ENCODE results near the gene ZSCAN16. TPM values are rescaled to one million over a fixed set of nuclear protein-coding genes. Genes with fewer than 3 reads are reported as not detected.

ZSCAN16 gene
- total RNA-seq, 1 donor from 2014 or later = 10.5 TPM

DNA sequence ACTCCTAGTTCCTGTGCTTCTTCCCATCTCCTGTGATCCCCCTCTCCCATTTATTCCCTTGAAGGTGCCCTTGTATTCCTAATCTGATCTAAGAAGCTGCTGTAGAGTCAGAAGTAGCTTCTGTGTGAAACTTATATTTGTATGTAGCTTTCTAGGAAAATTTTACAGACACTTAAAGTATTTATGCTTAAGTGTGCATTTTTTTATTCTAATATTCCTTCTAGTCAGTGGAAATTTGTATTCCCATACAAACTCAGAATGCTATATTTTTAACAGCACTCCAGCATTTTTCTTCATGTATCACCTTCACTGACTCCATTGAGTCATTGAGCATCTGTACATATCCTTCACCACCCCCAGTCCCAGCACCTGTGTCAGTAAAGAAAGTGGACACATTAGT lies 29.9 kb downstream of the ZSCAN16 start:
- no peak for DNase-seq (ENCODE audit: low read depth)
- H3K4me3 ChIP-seq (ENCODE audit: low read depth, low read length) = no peak overlapping the region
- TF ChIP-seq, protein P1, sequence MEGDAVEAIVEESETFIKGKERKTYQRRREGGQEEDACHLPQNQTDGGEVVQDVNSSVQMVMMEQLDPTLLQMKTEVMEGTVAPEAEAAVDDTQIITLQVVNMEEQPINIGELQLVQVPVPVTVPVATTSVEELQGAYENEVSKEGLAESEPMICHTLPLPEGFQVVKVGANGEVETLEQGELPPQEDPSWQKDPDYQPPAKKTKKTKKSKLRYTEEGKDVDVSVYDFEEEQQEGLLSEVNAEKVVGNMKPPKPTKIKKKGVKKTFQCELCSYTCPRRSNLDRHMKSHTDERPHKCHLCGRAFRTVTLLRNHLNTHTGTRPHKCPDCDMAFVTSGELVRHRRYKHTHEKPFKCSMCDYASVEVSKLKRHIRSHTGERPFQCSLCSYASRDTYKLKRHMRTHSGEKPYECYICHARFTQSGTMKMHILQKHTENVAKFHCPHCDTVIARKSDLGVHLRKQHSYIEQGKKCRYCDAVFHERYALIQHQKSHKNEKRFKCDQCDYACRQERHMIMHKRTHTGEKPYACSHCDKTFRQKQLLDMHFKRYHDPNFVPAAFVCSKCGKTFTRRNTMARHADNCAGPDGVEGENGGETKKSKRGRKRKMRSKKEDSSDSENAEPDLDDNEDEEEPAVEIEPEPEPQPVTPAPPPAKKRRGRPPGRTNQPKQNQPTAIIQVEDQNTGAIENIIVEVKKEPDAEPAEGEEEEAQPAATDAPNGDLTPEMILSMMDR (IDR thresholded peaks at IDR 0.05; ENCODE audit: insufficient read depth, low read length, poor library complexity, severe bottlenecking) = no peak
- H3K36me3 ChIP-seq (ENCODE audit: control insufficient read depth, insufficient read depth, low read length) = peaks cover 6% of the 10 kb centered on the region
- H3K27me3 ChIP-seq (ENCODE audit: control insufficient read depth, insufficient read depth, low read length) = no peaks in the 10 kb centered on the region

DNA sequence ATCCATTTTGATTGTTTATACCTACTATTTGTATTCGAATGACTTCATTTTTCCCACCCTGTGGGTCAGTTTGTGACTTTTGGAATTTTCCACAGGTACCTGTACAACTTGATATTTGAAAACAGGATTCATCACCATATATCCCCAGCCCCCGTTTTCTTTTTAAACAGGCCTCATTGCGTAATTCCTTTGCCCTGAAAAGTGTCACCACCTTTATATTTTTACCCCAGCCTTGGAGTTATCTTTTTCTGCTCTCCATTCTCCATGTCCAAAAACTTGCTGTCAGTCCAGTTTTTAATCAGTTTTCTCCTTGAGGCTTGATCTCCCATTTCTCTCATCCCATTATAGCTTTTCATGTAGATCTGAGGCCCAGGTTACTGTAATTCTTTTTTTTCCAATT lies 33.9 kb downstream of the ZSCAN16 start:
- Histone ChIP-seq H3K36me3 (ENCODE audit: control insufficient read depth, insufficient read depth, low read length) (peaks cover under 1% of the 10 kb centered on the region), H3K27me3 (ENCODE audit: control insufficient read depth, insufficient read depth, low read length) (no peaks in the 10 kb centered on the region), H3K4me3 (ENCODE audit: low read depth, low read length) (no peak overlapping the region)
- DNase-seq (ENCODE audit: low read depth) = no peak
- TF ChIP-seq, protein P1 (IDR thresholded peaks at IDR 0.05; ENCODE audit: insufficient read depth, low read length, poor library complexity, severe bottlenecking) = no peak

DNA sequence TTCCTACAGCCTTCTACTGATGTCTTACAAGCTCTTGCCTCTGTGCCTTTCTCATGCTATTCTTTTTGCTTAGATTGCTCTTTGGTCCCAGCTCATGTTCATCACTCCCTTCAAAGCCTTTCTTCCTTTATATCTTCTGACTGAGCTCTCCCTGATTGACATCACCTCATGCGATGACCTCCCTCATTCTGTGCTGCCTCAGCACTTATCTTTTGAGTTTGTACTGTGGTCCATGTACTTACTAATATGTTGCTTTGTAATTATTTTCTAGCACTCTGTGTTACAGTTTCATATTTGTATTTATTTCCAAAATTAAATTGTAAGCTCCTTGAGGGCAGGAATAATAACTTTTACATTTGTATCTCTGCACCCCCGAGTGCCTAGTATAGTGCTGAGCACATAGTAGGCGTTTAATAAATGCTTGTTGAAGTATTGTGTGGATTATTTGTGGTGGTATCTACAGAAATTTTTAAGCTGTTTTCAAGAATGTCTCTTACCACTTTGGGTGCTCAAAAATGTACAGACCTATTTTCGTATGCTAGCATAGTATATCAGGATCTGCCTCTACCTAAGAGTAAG lies 34.7 kb downstream of the ZSCAN16 start:
- Histone ChIP-seq H3K27me3 (ENCODE audit: control insufficient read depth, insufficient read depth, low read length) (no peaks in the 10 kb centered on the region), H3K36me3 (ENCODE audit: control insufficient read depth, insufficient read depth, low read length) (no peaks in the 10 kb centered on the region), H3K4me3 (ENCODE audit: low read depth, low read length) (no peak overlapping the region)
- DNase-seq (ENCODE audit: low read depth) = no peak
- TF ChIP-seq, protein P1 (IDR thresholded peaks at IDR 0.05; ENCODE audit: insufficient read depth, low read length, poor library complexity, severe bottlenecking) = no peak

DNA sequence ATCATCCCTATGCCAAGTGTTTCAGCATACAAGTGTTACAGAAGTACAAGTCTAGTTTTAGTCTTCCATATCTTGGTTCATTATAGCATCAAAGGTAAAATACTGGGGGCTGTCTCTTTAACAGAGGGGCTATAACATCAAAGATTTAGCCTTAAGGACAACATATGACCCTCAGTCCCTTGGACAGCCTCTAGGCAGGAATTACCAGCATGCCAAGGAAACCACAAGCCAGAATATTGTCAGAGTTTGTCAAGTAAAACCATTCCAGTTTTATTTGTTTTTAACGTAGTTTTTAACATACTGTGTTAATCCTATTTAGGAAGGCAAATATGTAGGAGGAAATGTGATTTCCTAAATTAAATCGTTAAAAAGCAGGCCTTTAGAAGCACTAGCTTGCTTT lies 35.8 kb downstream of the ZSCAN16 start:
- no peaks in the 10 kb centered on the region for H3K36me3 ChIP-seq (ENCODE audit: control insufficient read depth, insufficient read depth, low read length)
- no peak for DNase-seq (ENCODE audit: low read depth)
- no peak overlapping the region for H3K4me3 ChIP-seq (ENCODE audit: low read depth, low read length)
- TF ChIP-seq, protein P1 (IDR thresholded peaks at IDR 0.05; ENCODE audit: insufficient read depth, low read length, poor library complexity, severe bottlenecking) = no peak
- no peaks in the 10 kb centered on the region for H3K27me3 ChIP-seq (ENCODE audit: control insufficient read depth, insufficient read depth, low read length)

DNA sequence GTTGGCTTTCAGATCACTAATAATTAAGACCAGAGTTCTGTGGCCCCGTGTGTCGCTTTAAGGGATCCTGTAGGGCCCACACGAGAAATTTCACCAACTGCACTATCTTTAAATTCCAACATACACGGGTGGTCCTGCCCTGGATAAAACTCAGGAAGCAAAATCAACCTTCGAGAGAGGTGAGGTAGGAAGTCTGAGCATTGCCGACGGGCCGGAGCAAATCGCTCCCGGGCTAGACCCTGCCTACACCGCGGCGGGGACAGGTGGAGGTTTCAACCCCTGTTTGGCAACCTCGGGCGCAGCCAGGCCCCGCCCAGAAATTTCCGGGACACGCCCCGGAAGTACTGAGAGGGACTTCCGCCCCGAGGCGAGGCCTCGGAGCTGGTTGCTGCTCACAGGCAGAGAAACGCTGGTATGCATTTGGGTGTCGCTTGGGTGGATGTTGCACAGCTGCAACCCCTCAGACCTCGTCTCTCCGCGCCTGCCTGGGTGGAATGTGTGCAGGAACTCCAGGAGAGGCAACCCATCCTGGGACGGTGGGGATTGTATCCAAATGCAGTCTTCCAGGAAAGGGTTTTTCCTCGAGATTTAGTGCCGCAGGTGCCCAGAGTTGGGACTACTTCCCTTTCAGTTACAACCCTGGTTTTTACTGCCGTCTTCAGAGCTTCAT lies 37.1 kb downstream of the ZSCAN16 start:
- no peak for DNase-seq (ENCODE audit: low read depth)
- TF ChIP-seq, protein P1 (IDR thresholded peaks at IDR 0.05; ENCODE audit: insufficient read depth, low read length, poor library complexity, severe bottlenecking) = no peak
- H3K4me3 ChIP-seq (ENCODE audit: low read depth, low read length) = peak overlapping the region; percentile 62
- no peaks in the 10 kb centered on the region for H3K36me3 ChIP-seq (ENCODE audit: control insufficient read depth, insufficient read depth, low read length)
- H3K27me3 ChIP-seq (ENCODE audit: control insufficient read depth, insufficient read depth, low read length) = no peaks in the 10 kb centered on the region

- no peak for DNase-seq (ENCODE audit: low read depth)
- Histone ChIP-seq H3K27me3 (ENCODE audit: control insufficient read depth, insufficient read depth, low read length) (no peaks in the 10 kb centered on the region), H3K4me3 (ENCODE audit: low read depth, low read length) (no peak overlapping the region), H3K36me3 (ENCODE audit: control insufficient read depth, insufficient read depth, low read length) (no peaks in the 10 kb centered on the region)
- TF ChIP-seq, protein P1 (IDR thresholded peaks at IDR 0.05; ENCODE audit: insufficient read depth, low read length, poor library complexity, severe bottlenecking) = no peak
Measured at GRCh38 chr6:28165563-28165962, 41.2 kb downstream of the ZSCAN16 start.

Measured in kidney epithelial cell (primary cell).